NB4 (cell line): Measurements from ENCODE around the gene MYO10.

Experiments used
- CTCF ChIP-seq: IDR thresholded peaks from one replicate; pipeline ENCODE4 v1.5.1; 2012; ENCODE audit warnings: low read depth, low read length
- MAX ChIP-seq: IDR thresholded peaks from 2 replicates; pipeline ENCODE4 v1.6.1; 2011; ENCODE audit warnings: low read depth, low read length
- MYC ChIP-seq: IDR thresholded peaks from 2 replicates; pipeline ENCODE4 v1.6.1; 2011; ENCODE audit warnings: low read depth, low read length
- POLR2A ChIP-seq: IDR thresholded peaks from 2 replicates; pipeline ENCODE4 v1.6.1; 2011; ENCODE audit warnings: mild to moderate bottlenecking; ENCODE audit not compliant: insufficient read length; ENCODE audit errors: extremely low read depth

- peak; percentile 94 for TF ChIP-seq CTCF
- no peak for TF ChIP-seq MAX
- no peak for TF ChIP-seq POLR2A
- TF ChIP-seq MYC, result no peak
Measured at GRCh38 chr5:16934123-16934522, 2.0 kb downstream of the MYO10 start.
